GM18951 (cell line): ENCODE measurements around the gene KDM1B.
A peak's percentile ranks its signal among the peaks of the same experiment; 100 is the strongest.

Source experiments
- POLR2A ChIP-seq: IDR thresholded peaks from 4 replicates; pipeline ENCODE4 v1.6.1; 2011; ENCODE audit warnings: mild to moderate bottlenecking; ENCODE audit not compliant: insufficient read length, insufficient read depth; ENCODE audit errors: extremely low read depth
- in situ Hi-C: fragments of 300-500 bp; cut with MboI; formaldehyde crosslinking; loops from one replicate; pipeline ENCODE4 v1.12.0; 2022; ENCODE audit warnings: low sequenced_read_pairs, mixed read lengths, inconsistent platforms; ENCODE audit not compliant: unreplicated experiment

KDM1B gene

GRCh38 chr6:18155150-18155863 lies at the start of gene KDM1B:
KDM1B (plus strand) TSS chr6:18155422; CDS start chr6:18159896, 4,474 bp downstream.
- in situ Hi-C loops, result no loop called here
- TF ChIP-seq POLR2A, result peak; percentile 69

GRCh38 chr6:18107061-18107460 lies 48.2 kb upstream of the KDM1B start:
- in situ Hi-C loops, result no loop called here
- TF ChIP-seq POLR2A, result no peak

- in situ Hi-C loops, result no loop called here
- no peak for TF ChIP-seq POLR2A
Measured at GRCh38 chr6:18110162-18110561, 45.1 kb upstream of the KDM1B start.

- in situ Hi-C loops, result no loop called here
Measured at GRCh38 chr6:18115356-18115755, 39.9 kb upstream of the KDM1B start.

GRCh38 chr6:18117136-18117535 lies 38.1 kb upstream of the KDM1B start:
- TF ChIP-seq POLR2A, result no peak
- in situ Hi-C loops, result no loop called here

More at GRCh38 chr6:18115356-18115755, 39.9 kb upstream of the KDM1B start:
- no peak for TF ChIP-seq POLR2A

- in situ Hi-C loops, result no loop called here
- TF ChIP-seq POLR2A, result no peak
Measured at GRCh38 chr6:18118330-18118729, 36.9 kb upstream of the KDM1B start.

GRCh38 chr6:18119236-18119635 lies 36.0 kb upstream of the KDM1B start:
- TF ChIP-seq POLR2A, result no peak
- in situ Hi-C loops, result no loop called here

- no peak for TF ChIP-seq POLR2A
- in situ Hi-C loops, result no loop called here
Measured at GRCh38 chr6:18121580-18122127, 33.6 kb upstream of the KDM1B start.

- in situ Hi-C loops, result no loop called here
- peak; percentile 56 for TF ChIP-seq POLR2A
Measured at GRCh38 chr6:18122128-18123093, 32.8 kb upstream of the KDM1B start, which contains the start of gene NHLRC1. NHLRC1 (minus strand) TSS chr6:18122677; CDS start chr6:18122606, 71 bp downstream.

GRCh38 chr6:18126121-18126520 lies 29.1 kb upstream of the KDM1B start:
- in situ Hi-C loops, result no loop called here
- TF ChIP-seq POLR2A, result no peak

GRCh38 chr6:18132346-18132745 lies 22.9 kb upstream of the KDM1B start:
- TF ChIP-seq POLR2A, result no peak
- in situ Hi-C loops, result no loop called here

GRCh38 chr6:18135171-18135570 lies 20.1 kb upstream of the KDM1B start:
- in situ Hi-C loops, result no loop called here
- no peak for TF ChIP-seq POLR2A

GRCh38 chr6:18136260-18136659 lies 19.0 kb upstream of the KDM1B start:
- in situ Hi-C loops, result no loop called here
- TF ChIP-seq POLR2A, result no peak
